Tibial nerve (tissue), 4 donors: ENCODE data around the gene PAK1. TPM values are rescaled to one million over a fixed set of nuclear protein-coding genes. Genes with fewer than 3 reads are reported as not detected.

Source experiments
- DNase-seq, 2 donors: peaks; one replicate each; pipeline ENCODE4 v3.0.0-alpha.2; 2019; ENCODE audit warnings: low spot score in 2 of 2
- H3K27ac ChIP-seq, 4 donors: fragments of 200-600 bp; sonication (generic) in 3 of 4; one replicate each; pipeline ENCODE4 v1.5.1; 2017 to 2019; ENCODE audit warnings: mild to moderate bottlenecking in 1 of 4
- H3K27me3 ChIP-seq, 2 donors: fragments of 200-600 bp; sonication (generic) in 1 of 2; one replicate each; pipeline versions ENCODE4 v1.5.1 to v1.6.0; 2017 to 2019
- H3K36me3 ChIP-seq, 3 donors: fragments of 200-600 bp; sonication (generic); one replicate each; pipeline ENCODE4 v1.5.1; 2018 to 2019
- H3K4me1 ChIP-seq, 4 donors: fragments of 200-600 bp; sonication (generic) in 3 of 4; one replicate each; pipeline ENCODE4 v1.5.1; 2017 to 2019
- H3K4me3 ChIP-seq, 4 donors: fragments of 200-600 bp; sonication (generic) in 3 of 4; one replicate each; pipeline ENCODE4 v1.5.1; 2017 to 2019; ENCODE audit warnings: mild to moderate bottlenecking in 1 of 4, moderate library complexity in 1 of 4
- H3K9me3 ChIP-seq, 4 donors: fragments of 200-600 bp; sonication (generic) in 3 of 4; one replicate each; pipeline ENCODE4 v1.5.1; 2017 to 2019
- CTCF ChIP-seq, 5 experiments: fragments of 200-600 bp in 3 of 5; fragments of 450-650 bp in 2 of 5; sonication (generic) in 3 of 5; IDR thresholded peaks; one replicate each; pipeline ENCODE4 v1.5.1; 2016 to 2019; ENCODE audit warnings: antibody characterized with exemption in 5 of 5, mild to moderate bottlenecking in 3 of 5, moderate library complexity in 2 of 5
- EP300 ChIP-seq, 2 donors: sonication (generic); formaldehyde crosslinking; IDR thresholded peaks; one replicate each; pipeline ENCODE4 v1.6.1; 2017; ENCODE audit warnings: antibody characterized with exemption in 2 of 2, mild to moderate bottlenecking in 1 of 2
- POLR2A ChIP-seq, 2 donors: fragments of 450-650 bp; IDR thresholded peaks; one replicate each; pipeline ENCODE4 v1.6.1; 2017; ENCODE audit warnings: antibody characterized with exemption in 2 of 2, mild to moderate bottlenecking in 2 of 2, moderate library complexity in 2 of 2
- WGBS, 2 donors: methylation state at CpG; one replicate each; pipeline ENCODE4 v1.1.5; 2018; 5-methylcytosine and 5-hydroxymethylcytosine counted together
- total RNA-seq, 4 donors: library from RNA; depleted of rRNA; stranded (reverse); fragments of >200 nt; gene quantifications; one replicate each; pipeline ENCODE4 v1.1.0, GENCODE V29; 2016

The PAK1 gene
- total RNA-seq, 4 donors from 2014 or later: 13.9 to 28.5 (median 25.4) TPM

- Histone ChIP-seq H3K9me3 (no peaks in the 10 kb centered on the region), H3K27ac (no peak overlapping the region), H3K4me3 (no peak overlapping the region), H3K27me3 (no peaks in the 10 kb centered on the region), H3K4me1 (no peaks in the 10 kb centered on the region), H3K36me3 (no peaks in the 10 kb centered on the region)
- TF ChIP-seq EP300 (IDR thresholded peaks at IDR 0.05): no peak
- no peak for TF ChIP-seq POLR2A (IDR thresholded peaks at IDR 0.05)
- TF ChIP-seq CTCF (IDR thresholded peaks at IDR 0.05): no peak
- DNase-seq: no peak
- WGBS, 2 donors: 80 to 88% methylated on average over 2 of the region's 2 CpGs
These were observed 43.3 kb upstream of the PAK1 start for GRCh38 chr11:77517226-77517625.

DNA sequence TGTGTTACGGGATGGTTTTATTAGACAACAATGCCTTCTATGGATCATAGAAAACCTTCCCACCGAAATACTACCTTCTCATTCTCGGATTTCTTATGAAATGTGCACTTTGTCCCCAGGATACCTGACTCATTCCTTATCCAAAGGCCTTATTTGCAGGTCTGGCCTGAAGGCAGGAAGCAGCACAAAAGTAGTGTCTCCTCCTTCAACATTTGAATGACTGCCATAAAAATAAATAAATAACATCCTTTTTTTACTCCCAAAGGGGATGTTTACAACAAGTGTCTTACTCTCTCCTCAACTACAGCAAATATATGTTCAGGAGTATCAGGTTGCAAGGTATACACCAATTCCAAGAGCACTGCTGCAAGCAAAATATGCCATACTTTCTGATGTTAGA, 41.6 kb upstream of the PAK1 start:
- DNase-seq: no peak
- H3K4me3 ChIP-seq: no peak overlapping the region
- no peaks in the 10 kb centered on the region for H3K36me3 ChIP-seq
- H3K9me3 ChIP-seq: no peaks in the 10 kb centered on the region
- H3K27ac ChIP-seq: no peak overlapping the region
- H3K27me3 ChIP-seq: no peaks in the 10 kb centered on the region
- no peaks in the 10 kb centered on the region for H3K4me1 ChIP-seq
- WGBS, 2 donors: 81 to 85% methylated on average over 3 of the region's 3 CpGs
- TF ChIP-seq POLR2A (IDR thresholded peaks at IDR 0.05) (no peak), EP300 (IDR thresholded peaks at IDR 0.05) (no peak), CTCF (IDR thresholded peaks at IDR 0.05) (no peak)

- DNase-seq: no peak
- 81 to 82% methylated on average over 3 of the region's 3 CpGs for WGBS, 2 donors
- Histone ChIP-seq H3K27me3 (no peaks in the 10 kb centered on the region), H3K4me3 (no peak overlapping the region), H3K4me1 (no peaks in the 10 kb centered on the region), H3K27ac (no peak overlapping the region), H3K9me3 (no peaks in the 10 kb centered on the region), H3K36me3 (no peaks in the 10 kb centered on the region)
- TF ChIP-seq POLR2A (IDR thresholded peaks at IDR 0.05) (no peak), CTCF (IDR thresholded peaks at IDR 0.05) (no peak), EP300 (IDR thresholded peaks at IDR 0.05) (no peak)
These were observed 41.2 kb upstream of the PAK1 start for GRCh38 chr11:77515063-77515462.

DNA sequence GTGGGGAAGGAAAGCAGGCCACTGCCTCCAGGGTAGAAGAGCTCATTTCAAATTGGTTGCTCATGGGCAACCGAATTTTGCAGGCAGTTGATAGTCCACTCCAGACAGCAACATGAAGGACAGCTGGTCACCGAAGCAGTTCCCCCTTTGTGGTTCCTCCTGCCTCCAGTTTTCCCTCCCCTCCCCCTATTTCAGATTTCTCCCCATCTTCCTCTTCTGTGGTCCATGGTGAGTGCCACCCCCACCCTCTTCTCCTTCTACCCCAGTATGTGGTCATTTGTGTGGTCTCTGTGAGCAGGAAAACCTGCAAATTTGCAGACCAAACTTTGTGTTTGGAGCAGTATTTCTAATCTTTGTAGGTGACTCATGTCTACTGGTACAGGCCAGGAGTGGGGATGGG, 38.2 kb upstream of the PAK1 start:
- H3K27me3 ChIP-seq: no peaks in the 10 kb centered on the region
- no peaks in the 10 kb centered on the region for H3K4me1 ChIP-seq
- H3K9me3 ChIP-seq: no peaks in the 10 kb centered on the region
- DNase-seq: no peak
- H3K27ac ChIP-seq: no peak overlapping the region
- TF ChIP-seq EP300 (IDR thresholded peaks at IDR 0.05) (no peak), CTCF (IDR thresholded peaks at IDR 0.05) (no peak), POLR2A (IDR thresholded peaks at IDR 0.05) (no peak)
- no peaks in the 10 kb centered on the region for H3K36me3 ChIP-seq
- no peak overlapping the region for H3K4me3 ChIP-seq
- WGBS, 2 donors: 45 to 79% methylated on average over 2 of the region's 2 CpGs

DNA sequence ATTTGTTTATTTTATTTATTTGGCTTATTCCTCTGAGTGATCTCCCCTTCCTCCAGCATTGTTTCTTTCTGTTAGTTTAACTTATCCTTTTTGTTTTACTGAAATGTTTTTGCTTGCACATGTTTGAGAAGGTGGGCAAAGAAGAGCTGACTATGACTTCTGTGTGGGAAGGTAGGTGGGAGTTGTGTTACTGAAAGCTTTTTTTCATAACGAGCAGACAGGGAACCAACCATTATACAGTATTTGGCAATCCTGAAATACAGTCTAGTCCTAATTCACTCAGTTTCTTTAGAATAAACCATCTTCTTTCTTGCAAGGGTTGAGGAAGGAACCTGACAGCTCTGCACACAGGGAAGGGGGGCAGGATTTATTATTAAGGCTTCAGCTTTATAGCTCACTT, 37.0 kb upstream of the PAK1 start:
- Histone ChIP-seq H3K27ac (no peak overlapping the region), H3K27me3 (no peaks in the 10 kb centered on the region), H3K4me1 (no peaks in the 10 kb centered on the region), H3K4me3 (no peak overlapping the region), H3K9me3 (no peaks in the 10 kb centered on the region), H3K36me3 (no peaks in the 10 kb centered on the region)
- WGBS, 2 donors: 46 to 52% methylated on average over 1 of the region's 1 CpG
- no peak for DNase-seq
- TF ChIP-seq POLR2A (IDR thresholded peaks at IDR 0.05) (no peak), EP300 (IDR thresholded peaks at IDR 0.05) (no peak), CTCF (IDR thresholded peaks at IDR 0.05) (no peak)
